A549 (cell line): ENCODE data around the gene FNIP1. TPM values are rescaled to one million over a fixed set of nuclear protein-coding genes. Genes with fewer than 3 reads are reported as not detected.
A peak's percentile ranks its signal among the peaks of the same experiment; 100 is the strongest.

ENCODE experiments used
- ATAC-seq, 2 experiments: fragments of 200-7000 bp in 1 of 2; fragments of >200 bp in 1 of 2; cut with Nextera tagmentation in 1 of 2; cut with Tn5 transposase in 1 of 2; 3 replicates each; pipeline versions ENCODE4 v1.8.0 to v1.9.1; 2018 to 2020; ENCODE audit warnings: mild to moderate bottlenecking in 1 of 2, moderate library complexity in 1 of 2
- CTCF ChIA-PET: fragments of 300-600 bp; sonication (Branson Sonifier 250); formaldehyde crosslinking; extraction: SDS; loops from one replicate; lab custom pipeline; 2021; ENCODE audit warnings: antibody characterized with exemption, inconsistent platforms; lab: Yijun Ruan, JAX
- POLR2A ChIA-PET: fragments of 350-600 bp; formaldehyde crosslinking; extraction: SDS; loops from one replicate; lab custom pipeline; 2021; ENCODE audit warnings: antibody characterized with exemption, inconsistent platforms; lab: Yijun Ruan, JAX
- DNase-seq, 2 experiments: peaks; one replicate each; pipeline versions ENCODE4 v3.0.0 to v3.0.0-alpha.2; 2011 to 2016; ENCODE audit warnings: low read depth in 1 of 2, low spot score in 1 of 2
- FAIRE-seq: peaks from 2 replicates; lab custom pipeline; 2011; peaks lifted over from hg19 to GRCh38; lab: Jason Lieb, UNC
- H3K27ac ChIP-seq, 2 experiments: fragments of >200 bp; sonication (Bioruptor Twin); formaldehyde crosslinking; 3 replicates each; pipeline ENCODE4 v1.5.1; 2016 to 2017
- H3K4me1 ChIP-seq: fragments of >200 bp; sonication (Bioruptor Twin); formaldehyde crosslinking; 3 replicates; pipeline ENCODE4 v1.6.1; 2016
- H3K4me2 ChIP-seq: fragments of >200 bp; sonication (Bioruptor Twin); formaldehyde crosslinking; 3 replicates; pipeline ENCODE4 v1.6.1; 2016
- H3K4me3 ChIP-seq: fragments of >200 bp; sonication (Bioruptor Twin); formaldehyde crosslinking; 3 replicates; pipeline ENCODE4 v1.5.1; 2016
- H3K9me3 ChIP-seq: fragments of >200 bp; sonication (Bioruptor Twin); formaldehyde crosslinking; 3 replicates; pipeline ENCODE4 v1.6.1; 2016
- BCL3 ChIP-seq: fragments of >200 bp; sonication (Bioruptor Twin); formaldehyde crosslinking; IDR thresholded peaks from 3 replicates; pipeline ENCODE4 v1.6.1; 2016
- CBX8 ChIP-seq: fragments of 200-600 bp; sonication (generic); IDR thresholded peaks from 2 replicates; pipeline ENCODE4 v1.6.1; 2016
- CEBPB ChIP-seq, 2 experiments: fragments of >200 bp in 1 of 2; sonication (Bioruptor Twin) in 1 of 2; formaldehyde crosslinking in 1 of 2; IDR thresholded peaks; 2 replicates each; pipeline ENCODE4 v1.6.1; 2012 to 2016
- CHD4 ChIP-seq: fragments of 200-600 bp; sonication (generic); IDR thresholded peaks from 2 replicates; pipeline ENCODE4 v1.6.1; 2016; ENCODE audit warnings: antibody characterized with exemption, mild to moderate bottlenecking, borderline replicate concordance
- E2F6 ChIP-seq: IDR thresholded peaks from 2 replicates; pipeline ENCODE4 v1.6.1; 2012; ENCODE audit warnings: low read depth, borderline replicate concordance
- FOXS1 ChIP-seq: fragments of 250-450 bp; sonication (Bioruptor Pico); IDR thresholded peaks from 2 replicates; pipeline ENCODE4 v1.5.0; 2020; ENCODE audit warnings: mild to moderate bottlenecking, moderate library complexity
- HEYL ChIP-seq: fragments of 250-450 bp; sonication (Bioruptor Pico); IDR thresholded peaks from 2 replicates; pipeline ENCODE4 v1.8.0; 2021; ENCODE audit warnings: mild to moderate bottlenecking, moderate library complexity
- HOXB13 ChIP-seq: fragments of 250-450 bp; sonication (Bioruptor Pico); IDR thresholded peaks from 2 replicates; pipeline ENCODE4 v1.5.0; 2020; ENCODE audit warnings: low read depth, mild to moderate bottlenecking, moderate library complexity
- HOXB5 ChIP-seq: fragments of 250-450 bp; sonication (Bioruptor Pico); IDR thresholded peaks from 2 replicates; pipeline ENCODE4 v1.5.0; 2020; ENCODE audit warnings: mild to moderate bottlenecking, moderate library complexity
- KDM1A ChIP-seq: fragments of 200-600 bp; sonication (generic); IDR thresholded peaks from 2 replicates; pipeline ENCODE4 v1.6.1; 2016; ENCODE audit warnings: low read depth, mild to moderate bottlenecking
- MYC ChIP-seq: IDR thresholded peaks from 2 replicates; pipeline ENCODE4 v1.6.1; 2012; ENCODE audit warnings: mild to moderate bottlenecking, inconsistent platforms, low read length, improper control_type of control experiment, borderline replicate concordance
- NPAS2 ChIP-seq: fragments of 250-450 bp; sonication (Bioruptor Pico); IDR thresholded peaks from 2 replicates; pipeline ENCODE4 v1.8.0; 2022; ENCODE audit warnings: mild to moderate bottlenecking, moderate library complexity, borderline replicate concordance
- POLR2A ChIP-seq: IDR thresholded peaks from 2 replicates; pipeline ENCODE4 v1.6.1; 2012; ENCODE audit warnings: mild to moderate bottlenecking, low read length
- POLR2AphosphoS2 ChIP-seq: conservative IDR thresholded peaks from 2 replicates; pipeline ENCODE4 v1.6.1; 2012; ENCODE audit warnings: low read length, improper control_type of control experiment, inconsistent platforms
- RCOR1 ChIP-seq: fragments of 150-350 bp; IDR thresholded peaks from 2 replicates; pipeline ENCODE4 v1.6.1; 2014; ENCODE audit warnings: antibody characterized with exemption, low read length, low read depth
- SREBF2 ChIP-seq: fragments of 450-650 bp; IDR thresholded peaks from 2 replicates; pipeline ENCODE4 v1.6.1; 2014; ENCODE audit warnings: mild to moderate bottlenecking, moderate library complexity
- TFCP2L1 ChIP-seq: fragments of 250-450 bp; sonication (Bioruptor Pico); IDR thresholded peaks from 2 replicates; pipeline ENCODE4 v1.5.0; 2021; ENCODE audit warnings: mild to moderate bottlenecking
- ZC3H11A ChIP-seq: fragments of 450-650 bp; IDR thresholded peaks from 2 replicates; pipeline ENCODE4 v1.6.1; 2014; ENCODE audit warnings: antibody characterized with exemption, mild to moderate bottlenecking
- ZFP36 ChIP-seq: fragments of 450-650 bp; IDR thresholded peaks from 2 replicates; pipeline ENCODE4 v1.6.1; 2014; ENCODE audit warnings: borderline replicate concordance; ENCODE audit not compliant: partially characterized antibody
- WGBS: methylation state at CpG from one replicate; pipeline ENCODE4 v1.1.6; 2017; ENCODE audit errors: missing lambda C conversion rate; 5-methylcytosine and 5-hydroxymethylcytosine counted together
- polyA plus RNA-seq, 4 experiments: library from polyadenylated mRNA; depleted of rRNA in 3 of 4; stranded (reverse); fragments of >200 nt; fragmentation: RNase III in 1 of 4; extraction: RNeasy Plus Mini Kit Qiagen cat#74134 plus additional on column Dnase treatment in 1 of 4; gene quantifications; 2 replicates in 3 of 4; 3 replicates in 1 of 4; pipeline ENCODE4 v1.2.3, GENCODE V29; 2011 to 2017

The FNIP1 gene
- polyA plus RNA-seq, 2 of the 4 experiments (the other 2 are of a cell fraction) = 7.5 to 9.6 TPM

- Histone ChIP-seq H3K9me3 (no peaks in the 10 kb centered on the region), H3K4me2 (no peak overlapping the region), H3K4me3 (no peak overlapping the region), H3K27ac (no peak overlapping the region), H3K4me1 (peaks cover 13% of the 10 kb centered on the region; the same call in 2 of the 3 replicates)
- TF ChIP-seq KDM1A (no peak), TFCP2L1 (CRISPR knock-in tag) (no peak), HOXB5 (CRISPR knock-in tag) (no peak), ZC3H11A (no peak), RCOR1 (no peak), BCL3 (no peak), CEBPB (IDR thresholded peaks at IDR 0.05) (no peak), SREBF2 (no peak), POLR2A (no peak), E2F6 (no peak), NPAS2 (no peak)
- no peak for DNase-seq
- WGBS = 97% methylated on average over 6 of the region's 6 CpGs
- ChIA-PET POLR2A (no interaction called here), CTCF (no interaction called here)
- ATAC-seq = no peak
- FAIRE-seq = no peak
These were observed 5.0 kb downstream of the FNIP1 start for GRCh38 chr5:131791866-131792265.

- Histone ChIP-seq H3K27ac (no peak overlapping the region), H3K4me2 (no peak overlapping the region), H3K9me3 (no peaks in the 10 kb centered on the region), H3K4me3 (no peak overlapping the region), H3K4me1 (peaks cover 12% of the 10 kb centered on the region; the same call in 2 of the 3 replicates)
- CTCF ChIA-PET = interaction anchor here (0.6 kb wide), 1 partner anchor 840 kb away, joined by 3 read pairs; no protein-coding TSS in a partner anchor
- POLR2A ChIA-PET = no interaction called here
- DNase-seq = no peak
- WGBS = 88% methylated on average over 2 of the region's 2 CpGs
- TF ChIP-seq CHD4 (no peak), ZFP36 (peak; percentile 25)
- no peak for FAIRE-seq
- no peak for ATAC-seq
These were observed 6.3 kb downstream of the FNIP1 start for GRCh38 chr5:131790550-131790949.

GRCh38 chr5:131789765-131790164 is 7.1 kb downstream of the FNIP1 start:
- no peak overlapping the region for H3K27ac ChIP-seq
- DNase-seq (no peak), ATAC-seq (no peak), FAIRE-seq (no peak)
- H3K4me2 ChIP-seq = no peak overlapping the region
- no peaks in the 10 kb centered on the region for H3K9me3 ChIP-seq
- 94% methylated on average over 3 of the region's 3 CpGs for WGBS
- H3K4me3 ChIP-seq = no peak overlapping the region
- ChIA-PET POLR2A (no interaction called here), CTCF (interaction anchor here (0.6 kb wide), 1 partner anchor 164 kb away, joined by 3 read pairs; no protein-coding TSS in a partner anchor)
- TF ChIP-seq FOXS1 (no peak), SREBF2 (no peak), MYC (no peak), POLR2AphosphoS2 (no peak), HOXB13 (CRISPR knock-in tag) (no peak), HEYL (CRISPR knock-in tag) (no peak)
- peaks cover 5% of the 10 kb centered on the region; the same call in 1 of the 3 replicates for H3K4me1 ChIP-seq

- Histone ChIP-seq H3K4me3 (no peak overlapping the region), H3K27ac (no peak overlapping the region), H3K4me1 (no peaks in the 10 kb centered on the region), H3K9me3 (no peaks in the 10 kb centered on the region), H3K4me2 (no peak overlapping the region)
- ATAC-seq (no peak), DNase-seq (no peak), FAIRE-seq (no peak)
- CTCF ChIA-PET = no interaction called here
- 89% methylated on average over 4 of the region's 4 CpGs for WGBS
- no peak for TF ChIP-seq E2F6
- TF ChIP-seq CBX8 = no peak
- TF ChIP-seq KDM1A = no peak
- TF ChIP-seq POLR2A = no peak
- POLR2A ChIA-PET = interaction anchor here (1.6 kb wide), 1 partner anchor 9 kb away, joined by 7 read pairs; the partner anchor contains the start of gene FNIP1
These were observed 9.1 kb downstream of the FNIP1 start for GRCh38 chr5:131787736-131788135.
